Neuron (in vitro differentiated cells): ENCODE data around the gene STRIP1.

Experiments used
- H2AFZ ChIP-seq: one replicate; pipeline ENCODE4 v1.6.1; 2013; ENCODE audit warnings: low read depth, mild to moderate bottlenecking, inconsistent platforms, low read length, moderate library complexity
- H3K27me3 ChIP-seq: one replicate; pipeline ENCODE4 v1.6.1; 2013; ENCODE audit warnings: low read length; ENCODE audit not compliant: insufficient read depth
- H3K36me3 ChIP-seq: one replicate; pipeline ENCODE4 v1.6.1; 2013; ENCODE audit warnings: low read length; ENCODE audit not compliant: insufficient read depth
- H3K4me1 ChIP-seq: one replicate; pipeline ENCODE4 v1.6.1; 2013; ENCODE audit warnings: low read length; ENCODE audit not compliant: insufficient read depth
- H3K4me3 ChIP-seq: 2 replicates; pipeline ENCODE4 v1.5.1; 2013; ENCODE audit warnings: mild to moderate bottlenecking, low read length, moderate library complexity
- H3K9me3 ChIP-seq: one replicate; pipeline ENCODE4 v1.6.1; 2013; ENCODE audit warnings: low read length

STRIP1 gene

GRCh38 chr1:110060662-110061060, 26.2 kb downstream of the STRIP1 start:
- H3K9me3 ChIP-seq: no peaks in the 10 kb centered on the region
- H3K4me1 ChIP-seq: no peaks in the 10 kb centered on the region
- H3K27me3 ChIP-seq: peaks cover 7% of the 10 kb centered on the region
- H3K4me3 ChIP-seq: no peak overlapping the region
- H3K36me3 ChIP-seq: peaks cover 40% of the 10 kb centered on the region
- no peak overlapping the region for H2AFZ ChIP-seq

GRCh38 chr1:110061341-110061740, 26.9 kb downstream of the STRIP1 start:
- Histone ChIP-seq H2AFZ (no peak overlapping the region), H3K9me3 (no peaks in the 10 kb centered on the region), H3K27me3 (peaks cover 13% of the 10 kb centered on the region), H3K4me3 (no peak overlapping the region), H3K36me3 (peaks cover 33% of the 10 kb centered on the region), H3K4me1 (no peaks in the 10 kb centered on the region)

GRCh38 chr1:110062612-110063011, 28.2 kb downstream of the STRIP1 start:
- H3K4me1 ChIP-seq: no peaks in the 10 kb centered on the region

GRCh38 chr1:110063781-110064180, 29.4 kb downstream of the STRIP1 start:
- Histone ChIP-seq H3K27me3 (peaks cover 36% of the 10 kb centered on the region), H3K36me3 (peaks cover 11% of the 10 kb centered on the region), H3K4me3 (no peak overlapping the region)

More at GRCh38 chr1:110062612-110063011, 28.2 kb downstream of the STRIP1 start:
- Histone ChIP-seq H3K9me3 (peaks cover 1% of the 10 kb centered on the region), H3K27me3 (peaks cover 25% of the 10 kb centered on the region), H3K4me3 (no peak overlapping the region), H2AFZ (no peak overlapping the region), H3K36me3 (peaks cover 21% of the 10 kb centered on the region)

DNA sequence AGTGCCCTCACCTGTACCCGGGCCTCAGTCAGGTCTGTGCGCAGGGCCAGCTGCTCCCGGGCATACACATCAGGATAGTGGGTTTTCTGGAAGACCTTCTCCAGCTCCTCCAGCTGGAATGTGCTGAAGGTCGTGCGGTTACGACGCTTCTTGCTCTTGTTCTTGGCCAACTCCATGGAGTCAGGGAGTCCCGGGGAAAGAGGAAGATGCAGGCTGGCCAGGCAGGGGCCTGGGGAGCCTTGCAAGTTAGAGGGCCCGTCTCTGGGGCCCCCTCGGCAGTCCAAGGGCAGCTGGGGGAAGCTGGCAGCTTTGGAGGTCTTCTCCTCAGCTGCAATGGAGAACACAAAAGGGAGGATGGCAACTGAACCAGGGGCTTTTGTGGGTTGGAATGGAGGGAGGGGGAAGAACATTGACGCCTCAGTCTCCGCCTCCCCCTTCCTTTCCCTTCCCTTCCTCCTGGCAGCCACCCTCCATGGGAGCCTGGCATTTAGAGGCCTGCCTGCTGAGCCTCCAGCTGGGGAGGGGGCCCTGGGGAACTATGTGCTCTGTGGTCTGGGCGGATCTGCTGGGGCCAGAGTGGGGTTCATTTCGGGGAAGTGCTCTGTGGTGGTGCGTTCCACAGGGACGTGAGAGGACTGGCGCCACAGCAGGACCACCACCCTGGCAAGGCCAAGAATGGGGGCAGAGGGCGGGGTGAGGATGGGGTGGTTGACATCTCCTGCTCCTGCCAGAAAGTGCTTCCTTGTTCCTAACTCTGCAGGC, 30.3 kb downstream of the STRIP1 start:
- Histone ChIP-seq H3K36me3 (peaks cover 5% of the 10 kb centered on the region), H3K27me3 (peaks cover 46% of the 10 kb centered on the region)

More at GRCh38 chr1:110063781-110064180, 29.4 kb downstream of the STRIP1 start:
- Histone ChIP-seq H3K4me1 (no peaks in the 10 kb centered on the region), H3K9me3 (peaks cover 1% of the 10 kb centered on the region), H2AFZ (no peak overlapping the region)

GRCh38 chr1:110065841-110066240, 31.4 kb downstream of the STRIP1 start:
- H3K9me3 ChIP-seq: peaks cover 1% of the 10 kb centered on the region
- H3K36me3 ChIP-seq: no peaks in the 10 kb centered on the region
- no peak overlapping the region for H3K4me3 ChIP-seq
- H2AFZ ChIP-seq: no peak overlapping the region
- peaks cover 55% of the 10 kb centered on the region for H3K27me3 ChIP-seq
- H3K4me1 ChIP-seq: peaks cover 2% of the 10 kb centered on the region

More for the DNA sequence above, 30.3 kb downstream of the STRIP1 start:
- Histone ChIP-seq H3K9me3 (peaks cover 1% of the 10 kb centered on the region), H2AFZ (no peak overlapping the region), H3K4me1 (no peaks in the 10 kb centered on the region), H3K4me3 (no peak overlapping the region)

GRCh38 chr1:110067479-110067892, 33.1 kb downstream of the STRIP1 start:
- Histone ChIP-seq H3K4me1 (peaks cover 2% of the 10 kb centered on the region), H3K36me3 (no peaks in the 10 kb centered on the region), H3K9me3 (peaks cover 6% of the 10 kb centered on the region), H3K4me3 (no peak overlapping the region), H3K27me3 (peaks cover 72% of the 10 kb centered on the region), H2AFZ (no peak overlapping the region)

- H3K4me1 ChIP-seq: peaks cover 2% of the 10 kb centered on the region
- H2AFZ ChIP-seq: no peak overlapping the region
- H3K36me3 ChIP-seq: no peaks in the 10 kb centered on the region
- peaks cover 6% of the 10 kb centered on the region for H3K9me3 ChIP-seq
- no peak overlapping the region for H3K4me3 ChIP-seq
- H3K27me3 ChIP-seq: peaks cover 77% of the 10 kb centered on the region
These were observed 33.6 kb downstream of the STRIP1 start for GRCh38 chr1:110067893-110068645.

- Histone ChIP-seq H3K4me1 (peaks cover 2% of the 10 kb centered on the region), H3K27me3 (peaks cover 84% of the 10 kb centered on the region), H3K4me3 (no peak overlapping the region), H2AFZ (no peak overlapping the region), H3K36me3 (no peaks in the 10 kb centered on the region), H3K9me3 (peaks cover 6% of the 10 kb centered on the region)
These were observed 34.4 kb downstream of the STRIP1 start for GRCh38 chr1:110068646-110069403.

GRCh38 chr1:110069404-110070281, 35.2 kb downstream of the STRIP1 start:
- Histone ChIP-seq H3K4me1 (peaks cover 2% of the 10 kb centered on the region), H3K4me3 (no peak overlapping the region), H3K27me3 (peaks cover 91% of the 10 kb centered on the region), H3K36me3 (no peaks in the 10 kb centered on the region), H3K9me3 (peaks cover 6% of the 10 kb centered on the region), H2AFZ (no peak overlapping the region)

DNA sequence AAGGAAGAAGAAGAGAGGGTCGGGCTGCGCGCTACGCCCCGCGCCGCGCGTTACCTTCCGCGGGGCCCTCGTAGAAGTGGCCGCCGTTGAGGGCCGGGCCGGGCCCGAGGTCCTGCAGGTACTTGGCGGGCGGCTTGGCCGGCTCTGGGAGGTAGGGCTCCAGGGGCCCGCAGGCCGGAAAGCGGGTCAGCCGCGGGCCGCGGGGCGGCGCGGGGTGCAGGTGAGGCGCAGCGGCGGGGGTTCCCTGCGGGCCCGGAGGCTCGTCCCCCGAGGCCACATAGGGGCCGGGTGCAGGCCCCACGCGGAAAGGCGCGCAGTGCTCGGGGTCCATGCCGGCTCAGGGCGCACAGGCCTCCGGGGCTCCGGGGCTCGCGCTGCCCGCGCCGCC, 35.9 kb downstream of the STRIP1 start:
- H3K9me3 ChIP-seq: peaks cover 6% of the 10 kb centered on the region
- H3K27me3 ChIP-seq: peaks cover 92% of the 10 kb centered on the region
- no peak overlapping the region for H3K4me3 ChIP-seq
- no peak overlapping the region for H2AFZ ChIP-seq
- no peaks in the 10 kb centered on the region for H3K36me3 ChIP-seq
- peaks cover 2% of the 10 kb centered on the region for H3K4me1 ChIP-seq

- H3K9me3 ChIP-seq: peaks cover 6% of the 10 kb centered on the region
- H3K4me1 ChIP-seq: peaks cover 2% of the 10 kb centered on the region
- peaks cover 88% of the 10 kb centered on the region for H3K27me3 ChIP-seq
- no peaks in the 10 kb centered on the region for H3K36me3 ChIP-seq
- no peak within 1 kb of the TSS for H2AFZ ChIP-seq
- H3K4me3 ChIP-seq: no peak within 1 kb of the TSS
These were observed 36.3 kb downstream of the STRIP1 start, which contains the start of gene ALX3 for GRCh38 chr1:110070671-110071242. ALX3 (minus strand) TSS chr1:110070672; CDS start chr1:110070612, 60 bp downstream.
